ENCODE data around the gene ATP6V1F. TPM values are rescaled to one million over a fixed set of nuclear protein-coding genes. Genes with fewer than 3 reads are reported as not detected.

ATP6V1F gene
- total RNA-seq, 1 experiment from 2014 or later = 115 TPM

- no peak overlapping the region for H3K18ac ChIP-seq (ENCODE audit: insufficient read length, low read depth, low read length)
- H3K23ac ChIP-seq (ENCODE audit: insufficient read length, low read depth, low read length) = no peak overlapping the region
- no peak for DNase-seq
- no peak overlapping the region for H4K8ac ChIP-seq (replicated peaks; ENCODE audit: insufficient read length, low read depth, low read length)
- Mint-ChIP-seq H3K36me3 (ENCODE audit: insufficient read depth in 1 of 3, low read depth in 3 of 3) (peaks cover 0 to 6% (median 0%) of the 10 kb centered on the region in 3 experiments; a peak in 2 of 7 replicates), H3K27me3 (ENCODE audit: low read depth) (peaks cover 3% of the 10 kb centered on the region; the same call in 1 of the 2 replicates), H3K4me3 (no peak overlapping the region), H3K27ac (no peak overlapping the region), H3K9me3 (no peaks in the 10 kb centered on the region), H3K4me1 (peaks cover 12 to 33% of the 10 kb centered on the region in 2 experiments)
- H3K56ac ChIP-seq (ENCODE audit: insufficient read length, low read depth, low read length) = no peak overlapping the region
- no peak overlapping the region for H2BK15ac ChIP-seq (ENCODE audit: low read depth, low read length)
- no peak overlapping the region for H3K27ac ChIP-seq (ENCODE audit: insufficient read length, low read depth, low read length)
- no peak overlapping the region for H4K5ac ChIP-seq (ENCODE audit: insufficient read length, low read depth, low read length)
- no peak overlapping the region for H4K91ac ChIP-seq (ENCODE audit: insufficient read length, low read depth, low read length)
- no peak overlapping the region for H3K14ac ChIP-seq (ENCODE audit: insufficient read depth, low read length)
- H2BK20ac ChIP-seq (ENCODE audit: low read depth, low read length, poor library complexity, severe bottlenecking) = no peak overlapping the region
- TF ChIP-seq, protein P1, sequence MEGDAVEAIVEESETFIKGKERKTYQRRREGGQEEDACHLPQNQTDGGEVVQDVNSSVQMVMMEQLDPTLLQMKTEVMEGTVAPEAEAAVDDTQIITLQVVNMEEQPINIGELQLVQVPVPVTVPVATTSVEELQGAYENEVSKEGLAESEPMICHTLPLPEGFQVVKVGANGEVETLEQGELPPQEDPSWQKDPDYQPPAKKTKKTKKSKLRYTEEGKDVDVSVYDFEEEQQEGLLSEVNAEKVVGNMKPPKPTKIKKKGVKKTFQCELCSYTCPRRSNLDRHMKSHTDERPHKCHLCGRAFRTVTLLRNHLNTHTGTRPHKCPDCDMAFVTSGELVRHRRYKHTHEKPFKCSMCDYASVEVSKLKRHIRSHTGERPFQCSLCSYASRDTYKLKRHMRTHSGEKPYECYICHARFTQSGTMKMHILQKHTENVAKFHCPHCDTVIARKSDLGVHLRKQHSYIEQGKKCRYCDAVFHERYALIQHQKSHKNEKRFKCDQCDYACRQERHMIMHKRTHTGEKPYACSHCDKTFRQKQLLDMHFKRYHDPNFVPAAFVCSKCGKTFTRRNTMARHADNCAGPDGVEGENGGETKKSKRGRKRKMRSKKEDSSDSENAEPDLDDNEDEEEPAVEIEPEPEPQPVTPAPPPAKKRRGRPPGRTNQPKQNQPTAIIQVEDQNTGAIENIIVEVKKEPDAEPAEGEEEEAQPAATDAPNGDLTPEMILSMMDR (conservative IDR thresholded peaks at IDR 0.05) = no peak
- H2BK120ac ChIP-seq (ENCODE audit: low read depth, low read length, poor library complexity, severe bottlenecking) = no peak overlapping the region
- H3T11ph ChIP-seq (ENCODE audit: low read length) = no peak overlapping the region
- no peaks in the 10 kb centered on the region for H3K9me3 ChIP-seq (ENCODE audit: control insufficient read depth, low read depth, low read length)
- H3K23me2 ChIP-seq (ENCODE audit: insufficient read length, low read depth, low read length, poor library complexity, severe bottlenecking) = peaks cover 4% of the 10 kb centered on the region
- 0 out of 2 replicates have a peak, but pooled peaks cover 1% of the 10 kb centered on the region for H3K27me3 ChIP-seq (ENCODE audit: insufficient read depth, low read length)
- no peaks in the 10 kb centered on the region for H3K79me1 ChIP-seq (ENCODE audit: insufficient read depth, low read depth, low read length, poor library complexity, severe bottlenecking)
- no peak overlapping the region for H2AK5ac ChIP-seq (ENCODE audit: insufficient read length, low read length)
- H2AFZ ChIP-seq (ENCODE audit: low read length) = no peak overlapping the region
- H3K9ac ChIP-seq (ENCODE audit: extremely low read depth, insufficient read length, low read length) = no peak overlapping the region
- H2BK5ac ChIP-seq (ENCODE audit: insufficient read length, low read length) = no peak overlapping the region
- no CpG with 5 or more reads among the region's 16 CpGs for WGBS (ENCODE audit: extremely low coverage, insufficient read length, low lambda C conversion rate)
- no peak overlapping the region for H3K4ac ChIP-seq (ENCODE audit: low read depth, low read length)
- no peaks in the 10 kb centered on the region for H3K79me2 ChIP-seq (ENCODE audit: insufficient read depth, low read length)
- peaks cover 5% of the 10 kb centered on the region; the same call in 1 of the 2 replicates for H3K4me1 ChIP-seq (ENCODE audit: insufficient read depth, low read length)
- no peak overlapping the region for H3K4me2 ChIP-seq (ENCODE audit: insufficient read depth, insufficient read length, low read length)
- no peaks in the 10 kb centered on the region for H4K20me1 ChIP-seq (ENCODE audit: control insufficient read depth, insufficient read depth, insufficient read length)
- H2BK12ac ChIP-seq (ENCODE audit: insufficient read length, low read depth, low read length) = no peak overlapping the region
These were observed 25.1 kb upstream of the ATP6V1F start for GRCh38 chr7:128837521-128837921.

Measured in H9 (cell line).